NOMO-1 treated with dmso at 0.1 percent for 144 hours (cell line): ENCODE measurements around the gene CLPTM1L.

Source experiments
- DNase-seq: peaks from one replicate; lab custom pipeline; 2025; ENCODE audit not compliant: unreplicated experiment; lab: John Stamatoyannopoulos, UW

The CLPTM1L gene

DNA sequence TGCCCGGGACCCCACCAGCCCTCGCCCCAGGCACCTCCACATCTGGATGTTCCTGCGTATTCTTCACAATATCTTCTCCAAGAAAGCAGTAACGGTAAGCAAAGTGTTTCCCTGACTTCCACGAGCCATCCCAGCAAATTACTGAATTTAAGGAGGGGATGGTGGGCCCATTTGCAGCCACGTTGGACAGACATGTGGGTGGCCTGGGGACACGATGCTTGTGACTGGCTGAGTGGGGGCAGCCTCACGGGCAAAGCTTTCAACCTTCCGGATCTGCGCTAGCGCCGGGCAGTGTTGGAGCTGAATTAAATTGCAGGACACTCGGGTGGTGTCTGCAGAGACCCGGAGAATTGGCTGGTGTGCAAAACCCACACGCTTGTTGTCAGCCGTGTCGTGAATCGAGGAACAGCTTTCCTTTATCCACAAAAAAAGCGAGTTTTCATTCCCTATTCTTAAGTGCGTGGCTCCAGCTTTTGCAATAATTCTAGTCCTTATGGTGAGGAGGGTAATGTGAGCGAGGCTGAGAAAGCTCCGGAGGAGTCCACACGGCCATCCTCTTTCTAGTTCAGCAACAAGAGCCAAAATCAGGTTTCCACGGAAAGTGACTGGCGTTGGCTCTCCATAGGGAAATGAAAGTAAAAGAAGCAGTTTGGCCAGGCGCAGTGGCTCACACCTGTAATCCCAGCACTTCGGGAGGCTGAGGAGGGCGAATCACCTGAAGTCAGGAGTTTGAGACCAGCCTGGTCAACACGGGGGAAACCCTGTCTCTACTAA is 17.5 kb upstream of the CLPTM1L start:
- DNase-seq: no peak

DNA sequence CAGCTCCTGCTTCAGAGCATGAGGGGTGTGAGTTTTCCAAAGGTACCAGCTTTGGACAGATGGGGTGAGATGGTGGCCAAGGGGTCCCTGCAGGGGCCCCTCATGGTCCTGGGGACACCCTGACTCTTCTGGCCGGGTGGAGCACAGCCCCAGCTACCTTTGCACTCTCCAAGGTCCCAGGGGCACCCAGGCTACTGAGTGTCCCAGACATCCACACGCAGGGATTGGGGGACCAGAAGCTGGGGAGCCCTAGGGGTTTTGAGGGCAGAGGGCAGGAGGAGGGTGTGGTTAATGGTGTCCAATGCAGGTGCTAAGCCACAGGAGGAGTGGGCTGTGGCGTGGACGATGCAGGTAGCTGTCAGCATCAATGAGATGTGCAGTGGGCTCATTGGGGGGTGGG is 16.0 kb upstream of the CLPTM1L start:
- DNase-seq: no peak

DNA sequence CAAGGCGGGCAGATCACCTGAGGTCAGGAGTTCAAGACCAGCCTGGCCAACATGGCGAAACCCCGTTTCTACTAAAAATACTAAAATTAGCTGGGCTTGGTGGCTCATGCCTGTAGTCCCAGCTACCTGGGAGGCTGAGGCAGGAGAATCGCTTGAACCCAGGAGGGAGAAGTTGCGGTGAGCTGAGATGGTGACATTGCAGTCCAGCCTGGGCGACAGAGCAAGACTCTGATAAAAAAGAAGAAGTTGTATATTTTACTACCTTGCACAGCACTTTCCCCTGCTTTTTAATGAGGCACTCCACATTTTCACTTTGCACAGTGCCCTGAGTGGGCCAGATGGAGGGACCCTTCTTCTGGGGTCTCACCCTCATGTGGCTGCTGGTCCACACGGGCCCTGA is 15.5 kb upstream of the CLPTM1L start:
- DNase-seq: peak; percentile 90

DNA sequence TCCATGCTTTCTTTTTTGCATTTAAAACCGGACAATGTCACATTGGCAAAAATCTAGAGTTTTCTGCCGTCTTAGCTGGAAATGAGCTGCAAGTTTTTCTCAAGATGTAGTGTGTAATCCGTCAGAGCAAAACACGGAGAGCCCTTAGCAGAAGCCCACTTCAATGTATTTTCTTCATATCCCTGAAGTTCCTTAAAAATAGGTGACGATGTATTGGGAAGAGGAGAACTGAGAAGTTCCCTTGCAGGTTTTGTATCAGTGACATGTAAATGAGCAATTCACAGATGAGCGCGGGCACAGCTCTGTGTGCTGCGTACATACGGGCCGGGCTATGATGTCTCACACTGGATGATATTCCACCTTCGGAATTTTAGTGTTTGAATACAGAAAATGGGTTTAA is 14.8 kb upstream of the CLPTM1L start:
- DNase-seq: no peak

DNA sequence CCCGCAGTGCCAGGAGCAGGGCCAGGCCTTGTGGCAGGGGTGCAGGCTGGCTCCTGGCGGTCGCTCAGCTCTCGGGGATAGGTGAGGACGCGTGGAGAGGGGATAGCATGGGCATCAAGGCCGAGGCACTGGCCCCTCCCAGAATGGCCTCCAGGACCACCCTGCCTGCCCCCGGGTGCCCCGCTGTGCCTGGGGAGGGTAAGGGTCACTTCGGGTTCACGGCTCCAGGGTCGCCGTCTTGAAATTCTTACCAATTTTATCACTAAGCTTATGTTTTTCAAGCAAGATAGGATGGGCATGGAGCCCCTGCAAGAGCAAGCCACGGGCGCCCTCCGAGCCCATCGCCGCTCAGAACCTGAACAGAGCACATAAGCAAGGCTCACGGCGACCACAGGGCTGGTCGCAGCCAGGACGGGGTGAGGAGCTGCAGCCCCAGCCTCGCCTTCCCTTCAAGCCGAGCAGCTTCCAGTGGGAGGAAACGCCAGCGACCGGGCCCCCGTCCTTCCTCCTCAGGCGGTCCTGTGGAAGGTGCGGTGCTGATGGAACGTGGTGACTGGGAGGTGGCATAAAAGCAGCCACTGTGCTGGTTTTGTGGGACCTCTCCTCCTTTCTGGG is 14.2 kb upstream of the CLPTM1L start:
- DNase-seq: no peak

DNA sequence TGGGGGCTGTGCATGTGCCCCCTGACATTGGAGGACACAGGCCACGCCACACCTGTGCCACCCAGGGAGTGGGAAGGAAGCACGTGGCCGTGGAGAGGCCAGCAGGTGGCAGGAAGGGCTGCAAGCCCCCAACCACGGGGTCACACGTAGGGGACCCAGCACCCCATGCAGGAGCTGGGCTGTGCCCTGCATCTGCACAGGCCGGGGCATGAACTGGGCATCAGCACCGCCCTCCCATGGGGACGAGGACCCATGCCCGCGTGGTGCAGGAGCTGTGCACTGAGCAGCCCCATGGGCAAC is 13.8 kb upstream of the CLPTM1L start:
- no peak for DNase-seq

DNA sequence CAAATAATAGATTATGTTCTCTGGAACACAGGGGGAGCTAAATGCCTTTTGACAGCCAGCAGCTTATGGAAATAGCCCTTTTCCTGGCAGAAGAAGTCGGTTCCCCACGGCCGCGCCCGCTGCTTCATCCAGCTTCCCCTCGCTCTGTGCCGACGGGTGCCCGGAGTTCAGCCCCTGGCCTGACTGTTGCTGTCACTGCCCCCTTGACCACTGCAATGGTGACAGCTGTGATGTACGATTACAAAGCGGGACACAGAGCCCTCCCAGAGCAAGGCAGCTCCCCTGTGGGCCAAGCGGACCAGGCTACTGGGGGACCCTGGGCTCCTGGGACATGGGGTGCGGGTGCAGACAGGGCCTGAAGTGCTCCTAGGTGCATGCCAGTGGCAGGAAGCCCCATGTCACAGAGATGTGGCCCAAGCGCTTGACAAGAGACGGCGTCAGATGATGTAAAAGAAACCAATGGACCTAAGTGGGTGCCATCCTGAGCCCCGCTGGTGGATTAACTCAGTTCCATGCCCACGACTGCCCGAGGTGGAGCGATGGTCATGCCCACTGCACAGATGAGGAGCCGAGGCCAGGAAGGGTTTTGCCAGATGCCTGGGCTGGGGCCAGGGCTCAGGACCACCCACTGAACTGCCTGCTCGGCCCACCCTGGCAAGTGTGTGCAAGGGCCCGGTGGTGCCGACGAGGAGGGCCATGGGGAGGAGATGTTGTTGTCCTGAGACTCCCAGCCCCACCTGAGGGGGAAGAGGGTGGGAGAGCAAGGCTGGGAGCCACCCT is 13.2 kb upstream of the CLPTM1L start:
- DNase-seq: no peak

DNA sequence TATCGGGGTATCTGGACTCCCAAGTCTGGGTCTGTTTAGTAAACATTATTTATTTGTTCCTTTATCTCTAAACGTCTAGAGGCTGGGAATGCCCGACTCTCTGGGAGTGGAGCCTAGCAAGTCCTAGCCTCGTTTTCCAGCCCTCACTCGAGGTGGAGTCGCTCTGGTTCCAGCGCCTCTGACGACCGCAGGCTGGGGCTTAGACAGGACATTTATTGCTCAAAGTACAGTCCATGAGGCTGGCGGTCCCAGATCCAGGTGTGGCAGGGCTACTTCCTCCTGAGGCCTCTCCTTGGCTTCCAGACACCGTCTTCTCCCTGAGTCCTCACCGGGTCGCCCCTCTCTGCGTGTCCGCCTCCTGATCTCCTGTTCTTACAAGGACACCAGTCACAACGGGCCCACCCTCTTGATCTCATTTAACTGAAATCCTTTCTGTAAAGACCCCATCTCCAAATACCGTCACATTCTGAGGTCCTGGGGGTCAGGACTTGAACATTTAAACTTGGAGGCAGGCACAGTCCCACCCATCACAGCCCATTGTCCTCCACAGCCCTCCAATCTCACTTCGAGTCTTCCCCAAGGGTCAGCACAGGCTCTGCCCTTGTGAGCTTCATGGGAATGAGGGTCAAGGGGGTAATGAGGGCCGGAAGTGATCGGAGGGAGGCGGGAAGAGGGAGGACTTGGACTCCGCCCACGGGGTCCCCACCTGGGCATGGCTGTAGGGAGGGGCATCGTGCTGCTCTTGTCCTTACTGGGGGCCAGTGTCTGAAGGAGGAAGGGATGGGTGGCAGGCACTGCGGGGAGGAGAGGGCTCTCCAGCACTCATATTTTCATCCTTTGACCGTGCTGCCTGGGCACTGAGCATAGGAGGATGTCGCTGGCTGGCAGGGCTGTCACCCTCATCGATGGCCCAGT is 12.2 kb upstream of the CLPTM1L start:
- no peak for DNase-seq

DNA sequence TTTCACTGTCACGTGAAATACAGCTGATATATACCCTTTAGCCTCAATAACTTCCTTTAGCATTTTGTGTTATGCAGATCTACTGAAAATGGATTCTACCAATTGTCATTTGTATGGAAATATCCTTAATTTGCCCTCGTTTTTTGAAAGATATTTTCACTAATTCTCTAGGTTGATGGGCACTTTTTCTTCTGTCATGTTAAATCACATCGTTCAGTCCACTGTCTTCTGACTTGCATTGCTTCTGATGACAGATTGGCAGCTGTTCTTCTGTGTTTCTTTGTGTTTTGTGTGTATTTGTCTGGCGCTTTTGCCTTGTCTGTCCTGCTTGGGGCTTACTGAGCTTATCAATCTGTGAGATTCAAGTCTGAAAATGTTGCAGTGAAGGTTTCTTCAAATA is 9.7 kb upstream of the CLPTM1L start:
- DNase-seq: no peak

DNA sequence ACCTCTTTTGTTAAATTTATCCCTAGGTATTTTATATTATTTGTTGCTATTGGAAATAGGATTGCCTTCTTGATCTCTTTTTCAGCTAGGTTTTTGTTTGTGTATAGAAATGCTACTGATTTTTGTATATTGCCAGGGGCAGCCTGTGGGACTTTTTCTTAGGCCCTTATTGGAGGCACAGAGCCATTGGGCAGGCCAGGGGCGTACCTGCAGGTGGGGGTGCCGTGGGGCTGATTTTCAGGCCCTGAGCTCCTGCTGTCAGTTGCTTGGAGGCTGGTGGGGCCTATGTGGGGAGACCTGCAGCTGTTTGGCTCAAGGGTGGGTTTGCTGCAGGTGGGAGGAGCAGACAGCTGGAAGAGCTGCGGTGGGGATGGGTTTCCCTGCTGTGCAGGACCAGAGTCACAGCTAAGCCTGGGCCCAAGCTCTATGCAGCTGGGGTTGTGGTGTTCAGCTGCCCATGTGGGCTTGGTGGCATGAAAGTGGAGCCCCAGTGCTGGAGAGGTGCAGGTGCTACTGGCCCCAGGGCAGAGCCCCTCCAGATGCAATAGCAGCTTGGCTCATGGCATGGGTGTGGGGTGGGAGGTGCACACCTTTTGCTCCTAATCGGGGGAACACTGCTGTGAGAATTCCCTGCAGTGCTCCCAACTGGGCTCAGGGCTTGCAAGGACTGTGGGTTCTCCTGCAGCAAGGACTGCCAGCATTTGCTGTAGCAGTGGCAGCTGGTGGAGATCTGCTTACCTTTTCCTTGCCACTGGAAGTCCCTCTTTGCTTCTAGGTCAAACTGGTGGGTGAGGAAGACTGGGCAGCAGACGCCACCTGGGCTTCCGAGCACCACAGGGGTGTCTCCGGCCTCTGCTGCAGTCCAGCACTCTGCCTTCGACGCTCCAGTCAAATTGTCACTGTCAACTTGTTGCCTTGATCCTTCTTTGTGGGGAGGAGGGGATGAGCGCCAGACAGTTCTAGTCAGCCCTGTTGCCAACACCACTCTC is 7.6 kb upstream of the CLPTM1L start:
- DNase-seq: no peak

DNA sequence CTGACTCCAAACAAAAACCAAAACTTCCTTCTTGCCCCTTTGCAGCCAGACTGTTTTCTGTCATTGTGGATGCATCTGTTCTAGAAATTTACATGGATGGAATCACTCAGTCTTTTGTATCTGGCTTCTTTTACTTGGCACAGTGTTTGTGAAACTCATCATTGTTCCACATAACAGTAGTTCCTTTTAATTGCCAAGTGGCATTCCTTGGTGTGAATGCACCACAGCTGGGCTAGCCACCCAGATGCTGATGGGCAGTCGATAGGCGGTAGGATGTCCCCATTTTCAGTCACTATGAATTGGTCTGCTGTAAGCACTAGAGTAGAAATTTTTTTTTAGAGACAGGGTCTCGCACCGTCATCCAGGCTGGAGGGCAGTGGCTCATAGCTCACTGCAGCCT is 6.3 kb upstream of the CLPTM1L start:
- no peak for DNase-seq

DNA sequence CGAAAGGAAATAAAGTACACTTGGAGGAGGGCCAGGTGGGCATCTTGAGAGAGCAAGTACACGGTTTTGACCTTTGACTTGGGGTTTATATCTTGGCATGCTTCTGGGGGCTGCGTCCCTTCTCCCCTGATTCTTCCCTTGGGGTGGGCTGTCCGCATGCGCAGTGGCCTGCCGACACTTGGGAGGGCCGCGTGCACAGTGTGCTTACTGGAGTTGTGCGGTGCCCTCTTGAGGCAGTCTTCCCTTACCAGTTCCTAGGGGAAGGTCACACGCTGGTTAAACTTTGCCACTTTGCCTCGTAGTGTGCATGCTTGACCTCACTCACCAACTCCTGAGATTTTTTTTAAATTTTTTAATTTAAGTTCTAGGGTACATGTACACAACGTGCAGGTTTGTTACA is 4.3 kb upstream of the CLPTM1L start:
- DNase-seq: no peak

DNA sequence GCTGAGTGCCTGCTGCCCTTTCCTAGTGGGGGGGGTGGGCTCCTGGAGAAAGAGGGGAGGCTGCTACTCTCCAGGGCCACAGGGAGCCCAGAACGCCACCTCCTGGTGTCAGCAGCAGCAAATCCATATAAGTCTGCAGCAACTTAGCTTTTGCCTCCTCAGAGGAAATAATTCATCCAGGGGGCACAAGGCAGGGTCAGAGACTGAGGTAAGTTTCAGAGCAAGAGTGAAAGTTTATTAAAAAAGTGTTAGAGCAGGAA is 4.0 kb upstream of the CLPTM1L start:
- no peak for DNase-seq

DNA sequence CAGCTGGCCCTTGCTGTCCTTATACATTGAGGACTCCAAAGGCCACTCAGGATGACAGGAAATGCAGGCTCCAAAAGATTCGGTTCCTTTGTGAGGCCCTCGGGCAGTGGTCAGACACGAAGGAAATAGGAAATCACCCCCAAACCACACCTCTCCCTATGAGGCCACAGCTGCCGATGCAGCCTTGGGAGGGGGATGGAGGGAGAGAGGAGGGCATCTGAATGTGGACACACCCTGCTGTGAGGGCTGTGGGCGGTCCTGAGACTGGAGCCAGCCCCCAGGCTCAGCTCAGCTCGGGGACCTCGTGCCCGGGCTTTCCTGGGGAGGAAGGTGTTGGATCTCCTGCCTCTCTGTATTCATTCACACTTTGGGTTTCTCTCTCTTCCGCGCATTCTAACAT is 2.7 kb upstream of the CLPTM1L start:
- DNase-seq: peak; percentile 57

DNA sequence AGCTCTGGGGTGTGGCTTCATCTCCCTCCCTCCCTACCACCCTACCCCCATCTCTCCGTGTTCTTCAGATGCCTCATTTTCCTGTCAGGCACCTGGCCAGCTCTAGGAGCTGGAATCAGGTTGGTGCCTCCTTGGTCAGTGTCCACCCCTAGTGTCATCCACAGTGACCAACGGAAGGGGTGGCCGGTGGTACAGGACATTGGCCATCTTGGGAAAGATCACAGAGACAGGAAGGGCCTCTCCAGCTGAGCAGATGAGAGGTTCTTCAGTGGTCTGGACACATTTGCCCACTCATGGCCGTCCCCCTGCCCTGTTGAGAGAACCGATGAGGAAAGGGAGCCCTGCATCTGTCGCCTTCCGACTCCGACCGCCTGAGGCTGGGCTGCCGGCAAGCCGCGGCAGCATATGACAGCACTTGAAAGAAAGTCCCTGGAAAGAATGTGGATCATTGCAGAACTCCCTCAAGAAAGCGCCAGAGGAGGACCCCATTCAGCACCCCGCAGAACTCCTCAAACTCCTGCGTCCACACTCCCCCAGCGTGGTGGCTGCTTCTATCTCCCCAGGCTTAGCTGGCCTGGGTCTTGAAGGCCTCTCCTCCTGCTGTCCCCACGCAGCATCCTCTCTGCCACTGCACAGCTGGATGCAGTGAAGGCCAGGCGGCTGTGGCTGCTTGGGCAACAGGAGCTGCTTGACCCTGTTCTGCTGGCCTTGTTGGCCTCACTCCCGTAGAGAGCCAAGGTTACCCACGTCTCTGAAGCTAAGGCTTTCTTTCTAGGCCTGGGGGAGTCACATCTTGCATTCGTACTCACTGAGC is 1.9 kb upstream of the CLPTM1L start:
- no peak for DNase-seq

DNA sequence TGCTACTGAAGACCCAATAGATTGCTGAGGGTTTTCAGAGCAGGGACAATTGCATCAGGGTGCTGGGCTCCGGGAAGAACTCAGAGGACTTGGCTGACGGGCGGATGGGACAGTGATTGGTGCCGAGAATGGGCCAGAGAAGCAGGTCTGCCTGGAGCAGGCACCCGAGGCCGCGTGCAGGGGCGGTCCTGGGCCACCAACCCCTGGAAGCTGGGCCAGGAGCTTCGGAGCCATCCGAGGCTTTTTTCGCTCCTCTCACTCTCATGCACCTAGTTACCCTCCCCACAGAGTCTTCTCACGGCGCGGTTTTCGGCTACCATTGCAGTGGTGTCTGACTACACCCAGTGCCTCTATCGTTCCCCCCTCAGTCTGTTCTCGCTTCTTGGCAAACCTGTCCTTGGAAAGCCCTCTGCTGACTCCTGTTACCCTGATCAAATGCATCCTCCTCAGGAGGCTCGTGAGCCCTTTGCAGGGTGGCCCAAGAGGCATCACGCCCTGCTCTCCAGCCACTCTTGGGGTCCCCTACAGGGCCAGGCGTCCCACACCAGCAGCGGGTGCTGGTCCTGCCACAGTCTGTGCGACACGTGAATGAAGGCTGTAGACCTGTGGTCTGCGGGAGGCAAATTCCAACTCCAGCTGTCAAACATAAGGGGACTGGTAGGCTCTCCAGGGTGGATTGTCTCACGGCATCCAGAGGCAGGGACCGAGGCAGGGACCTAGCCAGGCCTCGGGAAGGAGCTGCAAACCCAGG is 1.2 kb upstream of the CLPTM1L start:
- DNase-seq: no peak

DNA sequence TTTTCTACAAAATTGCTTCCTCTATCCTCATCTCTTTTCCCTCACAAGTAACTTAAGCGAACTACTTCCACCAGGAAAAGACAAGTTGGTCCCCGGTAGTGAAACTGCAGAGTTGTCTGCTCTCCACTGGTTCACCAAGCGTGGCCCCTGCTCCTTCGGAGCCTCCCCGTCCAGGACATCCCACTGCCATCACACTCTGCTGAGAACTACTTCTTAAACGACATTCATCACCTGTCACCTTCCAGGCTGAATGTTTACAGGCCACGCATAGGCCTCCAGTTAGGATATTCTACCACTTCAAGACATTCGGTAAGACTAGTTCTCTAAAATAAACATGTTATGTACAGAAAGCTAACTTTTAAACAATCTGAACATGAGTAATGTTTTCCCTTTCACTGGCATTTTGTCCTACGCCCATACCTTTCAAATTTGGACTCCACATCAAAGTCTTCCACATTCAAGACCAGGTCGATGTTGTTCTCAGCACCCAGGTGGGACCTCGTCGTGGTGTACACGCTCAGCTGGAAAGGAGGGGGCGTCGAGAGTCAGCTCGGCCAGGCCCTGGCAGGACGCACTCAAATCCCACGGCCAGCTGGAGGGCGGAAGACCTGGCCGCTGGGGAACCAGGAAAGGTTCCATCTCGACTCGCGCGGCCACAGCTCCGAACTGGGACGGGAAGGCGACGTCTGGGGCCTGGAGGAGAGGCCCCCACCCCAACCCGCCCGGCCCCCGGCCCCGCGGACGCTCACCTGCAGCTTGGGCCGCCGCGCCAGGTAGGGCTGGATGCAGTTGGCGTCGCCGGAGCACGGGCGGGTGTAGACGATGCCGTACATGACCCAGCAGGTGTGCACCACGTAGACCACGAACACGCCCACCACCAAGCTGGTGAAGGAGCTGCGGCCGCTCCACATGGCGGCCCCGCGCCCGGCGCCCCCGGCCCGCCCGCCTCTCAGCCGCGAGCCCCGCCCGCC is 683 bp downstream of the CLPTM1L start:
- DNase-seq: no peak

DNA sequence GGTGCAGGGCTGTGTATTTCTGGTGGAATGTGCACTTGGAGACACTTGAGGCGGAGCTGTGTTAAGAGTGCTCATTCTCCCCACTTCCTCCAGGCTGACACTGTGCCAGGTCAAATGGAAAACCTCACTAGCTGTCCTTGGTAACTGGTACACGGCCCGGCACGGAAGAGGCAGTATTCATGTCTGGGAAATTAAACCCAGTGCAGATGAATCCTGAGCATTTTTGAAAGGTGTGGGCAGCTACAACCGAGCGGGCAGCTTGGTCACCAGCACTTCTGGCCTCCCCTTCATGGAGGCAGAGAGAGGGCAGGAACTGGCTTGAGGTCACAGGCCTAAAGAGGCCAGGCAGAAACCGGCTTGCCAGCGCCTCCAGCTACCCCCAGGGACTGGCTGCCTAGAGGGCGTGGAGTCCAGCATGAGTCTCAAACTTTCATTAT is 1.6 kb downstream of the CLPTM1L start:
- DNase-seq: no peak
